Fibroblast of mammary gland (primary cell): ENCODE data around the gene SLC31A2.

Source experiments
- DNase-seq: peaks from one replicate; pipeline ENCODE4 v3.0.0-alpha.2; 2010; ENCODE audit warnings: low read depth
- H3K4me3 ChIP-seq: 2 replicates; pipeline ENCODE4 v1.5.1; 2011; ENCODE audit warnings: low read depth, mild to moderate bottlenecking, low read length, moderate library complexity; ENCODE audit not compliant: control insufficient read depth
- CTCF ChIP-seq: conservative IDR thresholded peaks from 2 replicates; pipeline ENCODE4 v1.5.1; 2011; ENCODE audit warnings: low read depth, low read length, inconsistent platforms; ENCODE audit not compliant: control insufficient read depth, insufficient read depth

The SLC31A2 gene

DNA sequence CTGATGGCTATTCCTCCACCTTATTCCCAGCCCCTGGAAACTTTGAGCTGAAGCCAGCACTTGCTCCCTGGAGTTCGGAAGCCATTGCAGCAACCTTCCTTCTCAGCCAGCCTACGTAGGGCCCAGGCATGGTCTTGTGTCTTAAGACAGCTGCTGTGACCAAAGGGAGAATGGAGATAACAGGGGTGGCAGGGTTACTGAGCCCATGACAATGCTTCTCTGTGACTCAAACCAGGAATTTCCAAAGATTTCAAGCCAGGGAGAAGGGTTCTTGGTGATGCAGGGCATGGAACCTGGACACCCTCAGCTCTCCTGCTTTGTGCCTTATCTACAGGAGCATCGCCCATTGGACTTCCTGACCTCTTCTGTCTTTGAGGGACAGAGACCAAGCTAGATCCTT, 12.2 kb downstream of the SLC31A2 start:
- no peak for TF ChIP-seq CTCF
- H3K4me3 ChIP-seq: no peak overlapping the region
- no peak for DNase-seq

DNA sequence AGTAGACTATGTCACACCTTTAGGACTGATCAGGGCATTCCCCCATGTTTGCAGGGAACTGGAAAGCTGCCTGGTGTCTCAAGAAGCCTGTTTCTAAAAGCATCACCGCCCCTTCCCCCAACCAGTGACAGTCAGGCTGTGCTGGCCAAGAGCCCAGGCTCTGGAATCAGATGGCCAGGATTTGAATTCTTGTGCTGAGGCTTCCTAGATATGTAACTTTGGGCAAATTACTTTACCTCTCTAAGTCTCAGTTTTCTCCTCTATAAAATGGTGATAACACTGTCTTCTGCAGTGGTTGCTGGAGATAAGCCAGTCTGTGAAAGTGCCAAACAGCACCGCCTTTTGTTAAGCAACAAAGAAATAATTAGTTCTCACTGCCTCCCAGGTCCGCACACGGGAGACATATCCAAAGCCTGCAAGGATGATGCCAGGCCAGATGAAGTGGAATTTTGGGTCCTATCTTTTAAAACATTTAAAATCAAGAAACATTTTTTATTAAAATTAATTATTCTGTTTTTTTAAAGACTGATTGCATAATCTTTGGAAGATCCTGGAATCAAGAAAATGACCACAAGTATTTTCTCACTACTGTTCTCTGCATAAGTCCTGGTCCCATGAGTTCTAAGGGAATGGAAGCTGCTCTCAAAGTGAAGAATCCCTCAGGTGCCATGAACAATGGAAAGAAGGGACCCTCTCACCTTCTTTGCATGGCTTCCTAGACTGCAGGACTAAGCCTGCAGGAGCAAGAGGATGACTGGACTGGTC, 13.9 kb downstream of the SLC31A2 start:
- no peak overlapping the region for H3K4me3 ChIP-seq
- peak; percentile 59 for DNase-seq
- no peak for TF ChIP-seq CTCF

- H3K4me3 ChIP-seq: no peak overlapping the region
- TF ChIP-seq CTCF: no peak
- no peak for DNase-seq
Observed at GRCh38 chr9:113166039-113166438, 15.2 kb downstream of the SLC31A2 start.

- no peak for TF ChIP-seq CTCF
- no peak for DNase-seq
Observed at GRCh38 chr9:113168809-113169208, 18.0 kb downstream of the SLC31A2 start.

GRCh38 chr9:113173341-113173740, 22.5 kb downstream of the SLC31A2 start:
- TF ChIP-seq CTCF: no peak
- no peak overlapping the region for H3K4me3 ChIP-seq

More at GRCh38 chr9:113168809-113169208, 18.0 kb downstream of the SLC31A2 start:
- no peak overlapping the region for H3K4me3 ChIP-seq

DNA sequence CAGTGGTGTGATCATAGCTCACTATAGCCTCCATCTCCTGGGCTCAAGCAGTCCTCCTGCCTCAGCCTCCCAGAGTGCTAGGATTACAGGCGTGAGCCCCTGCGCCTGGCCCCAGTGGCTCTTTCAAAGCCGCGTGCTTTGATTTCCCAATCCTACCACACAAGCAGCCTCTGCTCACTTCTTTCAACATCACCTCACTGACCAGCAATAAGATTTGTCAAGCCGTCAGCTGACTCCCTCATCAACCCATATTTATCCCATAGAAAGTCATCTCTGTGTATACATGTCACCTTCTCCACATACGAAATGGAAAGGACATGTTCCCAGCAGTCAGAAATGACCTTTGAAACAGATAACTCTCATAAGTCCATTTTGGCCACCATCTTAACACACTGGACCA, 26.0 kb downstream of the SLC31A2 start:
- DNase-seq: no peak
- H3K4me3 ChIP-seq: no peak overlapping the region
- no peak for TF ChIP-seq CTCF

More at GRCh38 chr9:113173341-113173740, 22.5 kb downstream of the SLC31A2 start:
- no peak for DNase-seq
